ENCODE results near the gene C17orf50.

Gene C17orf50

GRCh38 chr17:35745749-35746320 lies 14.9 kb upstream of the C17orf50 start:
- Histone ChIP-seq H3K4me3 (ENCODE audit: severe bottlenecking) (no peak overlapping the region), H3K4me1 (ENCODE audit: insufficient read depth, poor library complexity, severe bottlenecking) (peaks cover 10% of the 10 kb centered on the region)
- no peak for TF ChIP-seq CTCF (IDR thresholded peaks at IDR 0.05; ENCODE audit: poor library complexity, severe bottlenecking)

DNA sequence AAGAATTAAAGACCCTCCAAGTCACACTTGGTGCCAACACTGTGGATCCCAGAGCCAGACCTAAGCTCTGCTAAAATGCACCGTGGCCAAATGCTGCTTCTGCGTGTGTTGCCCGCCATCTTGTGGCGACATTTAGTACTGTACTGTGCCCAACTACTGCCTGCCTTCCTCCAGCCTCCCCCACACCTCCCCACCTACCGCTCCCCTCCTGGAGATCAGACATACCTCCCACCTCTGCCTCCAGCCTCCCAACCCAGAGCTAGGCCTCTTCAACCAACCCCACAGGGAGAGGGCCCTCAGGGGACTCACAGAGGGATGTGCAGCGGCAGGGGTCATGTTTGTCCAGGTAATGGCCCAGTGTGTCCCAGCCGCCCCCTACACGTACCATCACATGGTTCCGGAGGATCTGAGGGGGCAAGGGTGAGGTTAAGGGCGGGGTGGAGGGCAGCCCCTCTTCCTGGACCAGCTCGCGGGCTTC lies 13.1 kb upstream of the C17orf50 start:
- H3K27ac ChIP-seq (ENCODE audit: poor library complexity, severe bottlenecking), result no peak overlapping the region
- H3K4me1 ChIP-seq (ENCODE audit: insufficient read depth, poor library complexity, severe bottlenecking), result peaks cover 10% of the 10 kb centered on the region
- TF ChIP-seq CTCF (IDR thresholded peaks at IDR 0.05; ENCODE audit: poor library complexity, severe bottlenecking), result peak; percentile 90
- peaks cover 5% of the 10 kb centered on the region for H3K27me3 ChIP-seq (ENCODE audit: insufficient read depth, poor library complexity, severe bottlenecking)
- ATAC-seq (ENCODE audit: low read depth) (peak; percentile 78), DNase-seq (ENCODE audit: low spot score) (no peak)
- H3K4me3 ChIP-seq (ENCODE audit: severe bottlenecking), result no peak overlapping the region
- H3K9me3 ChIP-seq (ENCODE audit: severe bottlenecking), result no peaks in the 10 kb centered on the region
- H3K36me3 ChIP-seq (ENCODE audit: low read depth), result no peaks in the 10 kb centered on the region

More at GRCh38 chr17:35745749-35746320, 14.9 kb upstream of the C17orf50 start:
- no peak for ATAC-seq (ENCODE audit: low read depth)
- Histone ChIP-seq H3K36me3 (ENCODE audit: low read depth) (no peaks in the 10 kb centered on the region), H3K27me3 (ENCODE audit: insufficient read depth, poor library complexity, severe bottlenecking) (peaks cover 22% of the 10 kb centered on the region), H3K27ac (ENCODE audit: poor library complexity, severe bottlenecking) (no peak overlapping the region), H3K9me3 (ENCODE audit: severe bottlenecking) (no peaks in the 10 kb centered on the region)
- DNase-seq (ENCODE audit: low spot score), result no peak

- no peak for TF ChIP-seq CTCF (IDR thresholded peaks at IDR 0.05; ENCODE audit: poor library complexity, severe bottlenecking)
- Histone ChIP-seq H3K36me3 (ENCODE audit: low read depth) (no peaks in the 10 kb centered on the region), H3K4me3 (ENCODE audit: severe bottlenecking) (no peak overlapping the region), H3K4me1 (ENCODE audit: insufficient read depth, poor library complexity, severe bottlenecking) (peaks cover 10% of the 10 kb centered on the region), H3K27ac (ENCODE audit: poor library complexity, severe bottlenecking) (no peak overlapping the region), H3K9me3 (ENCODE audit: severe bottlenecking) (no peaks in the 10 kb centered on the region), H3K27me3 (ENCODE audit: insufficient read depth, poor library complexity, severe bottlenecking) (no peaks in the 10 kb centered on the region)
- DNase-seq (ENCODE audit: low spot score) (no peak), ATAC-seq (ENCODE audit: low read depth) (peak; percentile 54)
Measured at GRCh38 chr17:35748341-35748841, 12.3 kb upstream of the C17orf50 start.

- TF ChIP-seq CTCF (IDR thresholded peaks at IDR 0.05; ENCODE audit: poor library complexity, severe bottlenecking), result no peak
- Histone ChIP-seq H3K9me3 (ENCODE audit: severe bottlenecking) (no peaks in the 10 kb centered on the region), H3K27me3 (ENCODE audit: insufficient read depth, poor library complexity, severe bottlenecking) (no peaks in the 10 kb centered on the region), H3K4me3 (ENCODE audit: severe bottlenecking) (no peak overlapping the region), H3K27ac (ENCODE audit: poor library complexity, severe bottlenecking) (no peak overlapping the region), H3K36me3 (ENCODE audit: low read depth) (no peaks in the 10 kb centered on the region), H3K4me1 (ENCODE audit: insufficient read depth, poor library complexity, severe bottlenecking) (peaks cover 10% of the 10 kb centered on the region)
- no peak for DNase-seq (ENCODE audit: low spot score)
- no peak for ATAC-seq (ENCODE audit: low read depth)
Measured at GRCh38 chr17:35748979-35749378, 11.7 kb upstream of the C17orf50 start.
